Fibroblast of villous mesenchyme (primary cell): Measurements from ENCODE around the gene TMEM54. TPM values are rescaled to one million over a fixed set of nuclear protein-coding genes. Genes with fewer than 3 reads are reported as not detected.
A peak's percentile ranks its signal among the peaks of the same experiment; 100 is the strongest.

Experiments used
- DNase-seq: peaks from one replicate; pipeline ENCODE4 v3.0.0-alpha.2; 2010; ENCODE audit warnings: low read depth
- H3K4me3 ChIP-seq: 2 replicates; pipeline ENCODE4 v1.5.1; 2011; ENCODE audit warnings: low read depth, mild to moderate bottlenecking, low read length
- CTCF ChIP-seq: IDR thresholded peaks from 2 replicates; pipeline ENCODE4 v1.5.1; 2012; ENCODE audit warnings: low read depth, mild to moderate bottlenecking, low read length; ENCODE audit not compliant: insufficient read depth
- total RNA-seq: library from RNA; depleted of rRNA; stranded (reverse); fragments of >200 nt; gene quantifications from 2 replicates; pipeline ENCODE4 v1.2.3, GENCODE V29; 2012

Gene TMEM54
- total RNA-seq, 1 donor: 9.9 TPM

- no peak overlapping the region for H3K4me3 ChIP-seq
- TF ChIP-seq CTCF: no peak
- no peak for DNase-seq
These were observed 5.6 kb downstream of the TMEM54 start for GRCh38 chr1:32895325-32896215.

GRCh38 chr1:32894681-32895080 is 6.5 kb downstream of the TMEM54 start:
- no peak for TF ChIP-seq CTCF
- DNase-seq: no peak
- H3K4me3 ChIP-seq: no peak overlapping the region

GRCh38 chr1:32894019-32894600 is 7.1 kb downstream of the TMEM54 start:
- no peak overlapping the region for H3K4me3 ChIP-seq
- no peak for TF ChIP-seq CTCF
- DNase-seq: no peak

GRCh38 chr1:32893198-32894018 is 7.8 kb downstream of the TMEM54 start:
- TF ChIP-seq CTCF: no peak
- peak; percentile 21 for DNase-seq
- peak overlapping the region; percentile 60 for H3K4me3 ChIP-seq

- DNase-seq: peak; percentile 18
- peak overlapping the region; percentile 60 for H3K4me3 ChIP-seq
- no peak for TF ChIP-seq CTCF
These were observed 8.6 kb downstream of the TMEM54 start for GRCh38 chr1:32892368-32893197.

GRCh38 chr1:32891630-32892029 is 9.6 kb downstream of the TMEM54 start:
- no peak overlapping the region for H3K4me3 ChIP-seq
- DNase-seq: no peak

More at GRCh38 chr1:32891630-32892029, 9.6 kb downstream of the TMEM54 start:
- no peak for TF ChIP-seq CTCF
